GM18502 (cell line): Measurements from ENCODE around the gene GABBR1.

Experiments
- ATAC-seq: cut with Tn5 transposase; IDR thresholded peaks from one replicate; pipeline ENCODE4 v1.9.1; 2021; ENCODE audit warnings: mild to moderate bottlenecking; ENCODE audit not compliant: unreplicated experiment, poor library complexity

GABBR1 gene

GRCh38 chr6:29655658-29656057 is 22.7 kb upstream of the GABBR1 start:
- no peak for ATAC-seq

DNA sequence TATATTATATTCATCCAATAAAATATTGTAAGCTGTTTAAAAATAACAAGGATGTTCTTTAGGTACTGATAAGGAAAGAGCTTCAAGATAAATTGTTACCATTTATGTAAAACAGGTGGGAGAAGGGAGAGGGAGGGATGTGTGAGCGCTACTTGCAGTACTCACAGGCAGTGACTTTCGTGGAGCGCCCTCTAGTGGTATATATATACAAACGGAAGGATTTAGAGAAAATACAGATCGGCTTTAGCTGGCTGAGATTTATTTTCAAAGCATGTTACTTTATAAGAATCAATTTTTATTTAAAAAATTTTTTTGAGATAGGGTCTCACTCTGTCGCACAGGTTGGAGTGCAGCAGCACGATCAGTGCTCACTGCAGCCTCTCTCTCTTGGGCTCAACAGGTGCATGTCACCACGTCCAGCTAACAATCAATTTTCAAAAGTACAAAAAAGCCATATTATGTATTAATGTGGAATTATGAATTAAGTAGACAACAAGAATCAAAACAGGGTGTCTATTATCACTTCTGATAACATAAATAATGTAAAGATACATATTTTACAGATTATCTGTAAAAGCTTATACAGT is 20.6 kb upstream of the GABBR1 start:
- ATAC-seq, result no peak

DNA sequence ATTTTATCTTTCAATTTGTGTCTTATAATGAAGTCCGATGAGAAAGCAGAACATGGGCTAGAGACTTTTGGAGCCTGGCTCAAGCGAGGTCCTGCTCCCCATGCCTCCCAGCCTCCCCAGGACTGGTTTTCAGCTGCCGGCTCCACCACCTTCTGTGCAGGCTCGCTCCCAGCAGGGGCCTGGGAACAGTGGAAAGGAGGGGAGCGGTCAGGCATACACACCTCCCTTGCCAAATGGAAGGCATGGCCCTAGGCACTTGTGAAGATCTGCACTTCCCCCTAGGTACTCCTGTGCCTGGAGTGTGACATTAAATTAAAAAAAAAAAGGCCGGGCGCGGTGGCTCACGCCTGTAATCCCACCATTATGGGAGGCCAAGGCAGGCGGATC is 19.2 kb upstream of the GABBR1 start:
- no peak for ATAC-seq

DNA sequence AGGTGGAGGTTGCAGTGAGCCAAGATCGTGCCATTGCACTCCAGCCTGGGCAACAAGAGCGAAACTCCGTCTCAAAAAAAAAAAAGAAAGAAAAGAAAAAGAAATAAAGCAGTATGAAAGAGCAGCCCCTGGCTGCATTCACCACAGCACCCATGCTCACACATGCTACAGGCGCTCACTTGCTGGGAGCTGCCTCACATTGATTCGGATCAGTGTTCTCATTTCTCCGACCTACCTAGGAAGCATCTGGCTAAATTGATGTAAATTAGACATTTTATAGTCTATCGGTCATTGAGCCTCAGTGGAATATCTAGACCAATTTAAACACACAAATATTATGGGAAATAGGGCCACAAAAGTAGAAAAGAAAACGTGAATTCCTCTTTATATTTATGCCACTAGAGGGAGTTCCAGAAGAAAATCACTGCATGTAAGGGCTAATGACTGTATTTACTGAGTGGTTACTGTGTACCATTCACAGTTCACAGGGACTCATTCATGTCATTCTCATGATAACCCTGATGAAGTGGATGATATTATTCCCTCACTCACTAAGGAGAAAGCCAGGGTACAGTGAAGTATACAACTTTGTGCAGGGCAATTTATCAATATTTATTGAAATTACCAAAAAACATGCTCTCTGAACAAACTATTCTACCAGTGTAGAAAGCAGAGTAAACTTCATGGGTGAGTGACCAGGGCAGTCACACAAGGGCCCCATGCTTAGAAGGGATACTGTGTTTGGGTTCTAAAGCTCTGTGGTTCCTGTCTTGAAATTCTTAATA is 18.6 kb upstream of the GABBR1 start:
- no peak for ATAC-seq

DNA sequence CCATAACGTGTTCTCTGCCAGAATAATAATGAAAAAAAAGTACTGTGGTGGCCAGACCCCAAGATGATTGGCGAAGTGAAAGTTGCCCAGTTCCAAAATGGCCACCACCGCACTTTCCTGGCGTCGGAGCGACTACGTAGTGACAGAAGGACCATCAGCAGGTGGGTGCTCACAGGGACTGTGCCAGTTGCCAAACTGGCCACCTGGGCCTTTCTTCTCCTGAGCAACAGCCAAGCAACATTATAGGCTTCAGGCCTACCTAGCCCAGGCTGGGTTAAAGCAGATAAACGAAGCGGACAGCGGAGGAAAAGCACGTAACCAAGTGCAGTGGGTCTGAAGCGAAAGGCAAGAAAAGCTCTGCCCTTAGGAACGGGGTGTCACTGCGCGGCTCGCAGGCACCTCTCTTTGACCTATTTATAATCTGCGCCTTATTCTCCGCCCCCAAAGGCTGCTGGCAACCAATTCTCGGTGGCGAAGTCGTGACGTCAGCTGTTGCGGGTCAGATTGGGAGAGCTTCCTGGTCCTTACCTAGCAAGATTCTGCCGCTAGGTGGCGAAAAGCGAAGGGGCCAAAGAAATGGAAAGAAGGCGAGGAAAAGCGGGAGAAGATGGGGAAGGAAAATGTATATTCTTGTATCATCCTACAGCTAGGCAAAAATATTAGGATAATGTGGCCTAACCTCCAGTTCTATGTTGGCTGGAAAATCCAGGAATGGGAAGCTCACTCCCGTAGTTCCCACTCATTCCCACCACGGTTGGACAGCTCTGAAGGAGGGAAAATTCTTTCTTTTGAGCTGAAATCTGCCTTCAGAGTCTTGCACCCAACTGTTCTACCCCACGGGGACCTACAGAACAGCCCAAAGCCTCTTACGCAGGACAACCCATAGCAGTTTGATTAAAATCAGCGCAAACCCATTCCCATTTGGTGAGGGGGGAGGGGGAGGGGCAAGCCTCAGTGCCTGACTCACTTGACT is 17.0 kb upstream of the GABBR1 start:
- peak; percentile 97 for ATAC-seq

DNA sequence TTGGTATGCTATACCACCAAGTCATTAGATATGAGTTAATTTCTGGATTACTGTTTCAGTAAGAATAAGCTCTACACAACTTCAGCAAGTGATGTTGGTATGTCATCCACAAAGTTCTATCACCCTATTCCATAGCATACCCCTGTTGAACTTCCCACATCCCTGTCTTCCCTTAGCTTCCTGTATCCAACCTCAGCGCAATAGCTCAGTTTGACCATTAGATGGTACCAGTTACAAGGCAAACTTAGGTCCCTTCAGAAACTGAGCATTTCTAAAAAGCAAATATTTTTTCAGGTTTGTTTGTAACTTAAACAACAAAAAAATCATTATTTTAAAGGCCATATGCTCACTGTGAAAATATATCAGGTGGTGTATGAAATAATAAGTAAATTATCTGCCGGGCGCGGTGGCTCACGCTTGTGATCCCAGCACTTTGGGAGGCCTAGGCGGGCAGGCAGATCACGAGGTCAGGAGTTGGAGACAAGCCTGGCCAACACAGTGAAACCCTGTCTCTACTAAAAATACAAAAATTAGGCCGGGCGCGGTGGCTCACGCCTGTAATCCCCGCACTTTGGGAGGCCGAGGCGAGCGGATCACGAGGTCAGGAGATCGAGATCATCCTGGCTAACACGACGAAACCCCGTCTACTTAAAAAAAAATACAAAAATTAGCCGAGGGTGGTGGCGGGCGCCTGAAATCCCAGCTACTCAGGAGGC is 15.1 kb upstream of the GABBR1 start:
- no peak for ATAC-seq

DNA sequence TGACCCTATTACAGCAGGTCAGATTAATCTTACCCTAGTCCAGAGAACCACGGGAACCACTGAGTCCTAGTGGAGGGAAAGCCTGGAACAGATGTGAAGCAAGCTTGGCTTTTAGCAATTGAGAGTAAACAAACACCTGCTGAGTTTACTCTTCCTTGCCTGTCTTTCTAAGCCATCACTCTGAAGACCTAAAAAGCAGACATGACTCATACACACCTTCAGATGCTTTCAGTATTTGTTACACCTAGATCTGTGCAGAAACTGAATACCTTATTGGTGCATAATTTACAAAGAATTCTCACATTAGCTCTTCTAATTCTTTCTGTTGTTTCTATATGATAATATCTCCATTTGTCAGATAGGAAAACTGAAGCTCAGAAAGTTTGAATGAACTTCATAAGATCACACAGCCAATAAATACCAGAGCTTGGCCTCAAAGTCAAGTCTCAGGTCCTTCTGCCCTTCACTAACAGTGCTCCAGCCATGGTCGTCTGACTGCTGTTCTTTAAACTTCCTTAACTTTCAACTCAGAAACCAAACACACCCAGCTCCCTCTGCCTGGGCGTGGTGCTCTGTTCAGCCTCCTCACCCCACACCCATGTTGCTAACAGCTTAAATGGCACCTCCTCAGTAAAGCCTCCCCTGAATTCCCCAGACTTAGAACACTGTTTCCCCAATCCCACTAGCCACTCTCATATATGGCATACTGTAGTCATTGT is 8.6 kb upstream of the GABBR1 start:
- no peak for ATAC-seq

DNA sequence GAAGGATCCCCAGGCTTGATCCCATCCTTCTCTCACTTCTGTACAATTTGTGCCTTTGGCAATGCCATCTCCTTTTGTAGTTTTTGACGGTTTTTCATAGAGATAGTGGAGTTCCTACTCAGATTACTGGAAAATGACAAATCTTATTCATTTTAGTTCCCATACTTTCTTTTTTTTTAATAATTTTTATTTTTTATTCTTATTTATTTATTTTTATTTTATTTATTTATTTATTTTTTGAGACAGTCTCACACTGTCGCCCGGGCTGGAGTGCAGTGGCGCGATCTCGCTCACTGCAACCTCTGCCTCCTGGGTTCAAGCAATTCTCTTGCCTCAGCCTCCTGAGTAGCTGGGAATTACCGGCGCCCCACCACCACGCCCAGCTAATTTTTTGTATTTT is 4.3 kb upstream of the GABBR1 start:
- ATAC-seq, result no peak

DNA sequence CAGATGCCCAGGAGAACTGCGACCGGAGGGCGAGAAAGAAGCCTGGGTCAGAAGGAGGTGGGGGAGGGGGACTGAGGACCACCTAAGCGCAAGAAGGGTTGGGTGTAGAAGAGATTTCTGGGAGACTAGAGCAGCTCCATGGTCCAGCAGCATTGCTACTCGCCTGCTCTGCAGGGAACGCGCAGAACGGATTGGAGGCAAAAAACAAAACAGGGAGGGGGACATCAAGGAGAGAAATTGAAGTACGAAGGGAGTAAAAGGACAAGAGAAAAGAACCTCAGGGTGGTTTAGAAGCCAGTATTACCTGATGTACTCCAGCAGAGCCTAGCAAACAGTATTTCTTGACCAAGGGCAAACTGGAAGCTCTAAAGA is 537 bp upstream of the GABBR1 start:
- no peak for ATAC-seq

- ATAC-seq, result peak; percentile 32
These were observed 887 bp downstream of the GABBR1 start for GRCh38 chr6:29631860-29632731.

DNA sequence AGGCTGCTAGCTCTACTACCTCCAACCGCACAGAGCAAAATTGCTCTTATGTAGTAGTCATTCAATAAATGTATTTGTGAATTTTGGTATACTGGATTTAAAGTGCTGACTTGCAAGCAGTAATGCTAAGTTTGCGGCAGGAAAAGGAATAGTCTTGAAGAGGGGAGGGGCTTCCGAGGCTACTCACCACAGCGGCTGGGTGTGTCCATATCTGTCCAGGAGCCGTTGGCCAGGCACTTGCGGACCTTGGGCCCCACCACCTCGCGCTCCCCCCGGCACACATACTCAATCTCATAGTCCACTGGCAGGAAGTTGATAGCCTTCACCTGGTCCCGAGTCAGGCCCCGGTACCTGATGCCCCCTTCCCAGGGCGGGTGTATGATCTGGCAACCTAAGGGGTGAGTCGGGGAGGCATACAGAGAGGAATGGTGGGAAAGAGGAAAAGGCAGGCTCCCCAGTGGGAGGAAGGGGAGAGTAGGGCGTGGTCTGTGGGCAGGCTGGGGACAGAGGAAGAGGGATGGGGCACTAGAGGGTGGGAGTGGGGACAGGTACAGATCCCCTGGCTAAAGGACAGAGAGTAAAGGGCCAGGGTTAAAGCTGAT is 1.7 kb downstream of the GABBR1 start:
- ATAC-seq, result no peak

DNA sequence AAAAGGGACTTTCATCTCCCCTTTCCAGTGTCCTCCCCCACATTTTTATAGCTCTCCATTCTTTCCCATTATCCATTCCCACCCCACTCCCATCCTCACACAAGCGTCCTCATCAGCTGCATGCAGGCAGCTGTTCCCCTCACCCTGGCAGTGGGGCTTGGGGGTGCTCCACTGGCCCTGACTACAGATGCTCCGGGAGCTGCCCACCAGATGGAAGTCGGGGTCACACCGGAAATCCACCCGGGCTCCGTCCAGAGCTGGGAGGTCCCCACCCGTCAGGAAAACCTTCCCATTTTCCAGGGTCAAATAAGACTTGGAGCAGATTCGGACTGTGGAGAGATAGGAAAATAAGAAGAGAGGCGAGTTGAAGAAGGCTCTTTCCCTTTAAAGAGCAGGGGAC is 2.7 kb downstream of the GABBR1 start:
- no peak for ATAC-seq

GRCh38 chr6:29629571-29629970 is 3.4 kb downstream of the GABBR1 start:
- no peak for ATAC-seq

- ATAC-seq, result no peak
These were observed 4.3 kb downstream of the GABBR1 start for GRCh38 chr6:29628419-29629281.

GRCh38 chr6:29627755-29628418 is 5.1 kb downstream of the GABBR1 start:
- no peak for ATAC-seq

DNA sequence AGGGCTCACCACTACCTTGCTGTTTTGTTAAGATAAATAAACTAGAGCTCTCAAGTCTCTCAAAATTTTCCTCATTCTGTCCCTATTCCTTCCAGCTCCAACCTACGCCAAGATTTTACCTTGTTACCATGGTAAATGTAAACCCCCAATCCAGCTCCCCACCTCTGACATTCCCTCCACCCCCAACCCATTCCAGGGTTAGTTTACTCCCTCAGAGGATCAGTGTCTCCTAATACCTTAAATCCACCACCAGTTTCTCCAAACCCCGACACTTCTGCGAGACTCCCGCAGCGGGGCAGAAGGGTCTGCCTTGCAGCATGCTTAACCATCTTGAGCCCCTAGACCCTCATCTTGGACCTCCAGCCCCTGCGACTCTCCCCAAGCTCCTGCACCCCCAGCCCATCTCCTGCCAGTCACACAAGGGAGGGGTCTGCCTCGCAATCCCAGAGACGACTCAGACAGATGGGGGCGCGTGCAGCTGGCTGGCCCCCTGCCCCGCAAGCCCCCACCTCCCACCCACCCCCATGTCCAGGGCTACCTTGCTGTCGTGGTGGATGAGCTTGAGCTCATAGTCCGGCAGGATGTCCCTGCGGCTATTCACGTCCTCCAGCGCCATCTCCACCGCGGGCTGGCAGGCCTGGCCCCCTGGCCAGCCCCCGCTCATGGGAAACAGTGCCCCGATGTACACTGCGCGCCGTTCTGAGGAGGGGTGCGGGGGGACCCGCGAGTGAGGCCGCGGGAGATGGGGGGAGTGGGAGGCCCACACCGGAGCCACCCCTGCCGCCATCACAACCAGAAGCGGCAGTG is 5.8 kb downstream of the GABBR1 start:
- no peak for ATAC-seq
